SW480 (cell line): ENCODE results near the gene FADS6.

ENCODE experiments used
- DNase-seq: peaks from one replicate; pipeline ENCODE4 v3.0.0-alpha.2; 2016; ENCODE audit warnings: low spot score

The FADS6 gene

GRCh38 chr17:74853669-74854068 lies 39.8 kb downstream of the FADS6 start:
- DNase-seq, result no peak

- DNase-seq, result no peak
Measured at GRCh38 chr17:74853048-74853397, 40.4 kb downstream of the FADS6 start.

GRCh38 chr17:74852237-74853047 lies 41.0 kb downstream of the FADS6 start:
- DNase-seq, result peak; percentile 46

GRCh38 chr17:74851612-74852236 lies 41.7 kb downstream of the FADS6 start:
- peak; percentile 70 for DNase-seq

GRCh38 chr17:74850914-74851313 lies 42.5 kb downstream of the FADS6 start:
- DNase-seq, result no peak

GRCh38 chr17:74850310-74850709 lies 43.1 kb downstream of the FADS6 start:
- no peak for DNase-seq

GRCh38 chr17:74848656-74849399 lies 44.6 kb downstream of the FADS6 start:
- DNase-seq, result no peak

GRCh38 chr17:74846621-74847020 lies 46.8 kb downstream of the FADS6 start:
- DNase-seq, result no peak

- DNase-seq, result no peak
Measured at GRCh38 chr17:74843352-74843627, 50.1 kb downstream of the FADS6 start.

- no peak for DNase-seq
Measured at GRCh38 chr17:74842599-74843351, 50.7 kb downstream of the FADS6 start.

GRCh38 chr17:74842146-74842598 lies 51.3 kb downstream of the FADS6 start:
- no peak for DNase-seq

GRCh38 chr17:74840989-74841666 lies 52.3 kb downstream of the FADS6 start:
- no peak for DNase-seq

- DNase-seq, result no peak
Measured at GRCh38 chr17:74839990-74840852, 53.2 kb downstream of the FADS6 start.

- no peak for DNase-seq
Measured at GRCh38 chr17:74838274-74838673, 55.2 kb downstream of the FADS6 start.

GRCh38 chr17:74836691-74837467 lies 56.6 kb downstream of the FADS6 start:
- DNase-seq, result no peak

- no peak for DNase-seq
Measured at GRCh38 chr17:74836191-74836590, 57.2 kb downstream of the FADS6 start.

GRCh38 chr17:74833501-74834377 lies 59.7 kb downstream of the FADS6 start:
- no peak for DNase-seq

GRCh38 chr17:74832421-74832820 lies 61.0 kb downstream of the FADS6 start:
- no peak for DNase-seq
